HG02623 (cell line): Measurements from ENCODE around the gene AHRR.

ENCODE experiments used
- ATAC-seq: cut with Tn5 transposase; IDR thresholded peaks from one replicate; pipeline ENCODE4 v1.9.1; 2021; ENCODE audit warnings: moderate library complexity; ENCODE audit not compliant: unreplicated experiment

The AHRR gene

GRCh38 chr5:437281-437771 is 115.8 kb downstream of the AHRR start:
- ATAC-seq: no peak

DNA sequence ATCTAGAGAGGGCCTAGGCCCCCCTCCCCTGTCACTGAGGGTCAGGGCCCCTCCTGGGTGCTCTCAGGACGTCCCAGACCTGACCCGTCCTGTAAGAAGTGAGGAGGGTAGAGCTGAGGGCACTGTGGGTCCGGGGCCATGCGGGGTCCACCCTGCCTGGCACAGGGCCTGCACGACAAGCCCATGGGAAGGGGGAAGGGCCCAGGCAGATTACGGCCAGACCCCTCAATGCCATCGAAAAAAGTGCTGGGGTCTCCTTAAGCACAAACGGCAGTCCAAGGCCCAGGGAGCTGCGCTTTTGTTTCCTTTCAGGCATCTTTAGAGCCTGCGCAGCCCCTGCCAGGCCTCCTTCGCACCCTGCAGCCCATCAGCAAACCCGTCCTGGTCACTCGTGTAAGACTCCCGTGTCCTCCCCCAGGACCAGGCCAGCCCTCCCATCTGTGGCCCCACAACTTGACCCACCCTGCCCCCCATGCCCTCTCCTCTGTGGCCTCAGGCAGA is 117.0 kb downstream of the AHRR start:
- no peak for ATAC-seq

DNA sequence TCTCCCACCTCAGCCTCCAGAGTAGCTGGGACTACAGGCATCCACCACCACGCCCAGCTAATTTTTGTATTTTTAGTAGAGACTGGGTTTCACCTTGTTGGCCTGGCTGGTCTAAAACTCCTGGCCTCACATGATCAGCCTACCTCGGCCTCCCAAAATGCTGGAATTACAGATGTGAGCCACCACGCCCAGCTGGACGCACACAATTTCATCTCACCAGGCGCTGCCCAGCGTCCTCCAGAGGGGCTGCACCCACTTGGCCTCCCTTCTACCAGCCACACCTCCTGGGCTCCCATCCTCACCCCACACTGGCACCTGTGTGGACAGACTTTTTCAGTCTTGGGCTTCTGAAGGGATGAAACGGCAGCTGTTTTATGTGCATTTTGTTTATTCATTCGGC is 117.7 kb downstream of the AHRR start:
- no peak for ATAC-seq

- ATAC-seq: no peak
These were observed 118.1 kb downstream of the AHRR start for GRCh38 chr5:439636-440035.

DNA sequence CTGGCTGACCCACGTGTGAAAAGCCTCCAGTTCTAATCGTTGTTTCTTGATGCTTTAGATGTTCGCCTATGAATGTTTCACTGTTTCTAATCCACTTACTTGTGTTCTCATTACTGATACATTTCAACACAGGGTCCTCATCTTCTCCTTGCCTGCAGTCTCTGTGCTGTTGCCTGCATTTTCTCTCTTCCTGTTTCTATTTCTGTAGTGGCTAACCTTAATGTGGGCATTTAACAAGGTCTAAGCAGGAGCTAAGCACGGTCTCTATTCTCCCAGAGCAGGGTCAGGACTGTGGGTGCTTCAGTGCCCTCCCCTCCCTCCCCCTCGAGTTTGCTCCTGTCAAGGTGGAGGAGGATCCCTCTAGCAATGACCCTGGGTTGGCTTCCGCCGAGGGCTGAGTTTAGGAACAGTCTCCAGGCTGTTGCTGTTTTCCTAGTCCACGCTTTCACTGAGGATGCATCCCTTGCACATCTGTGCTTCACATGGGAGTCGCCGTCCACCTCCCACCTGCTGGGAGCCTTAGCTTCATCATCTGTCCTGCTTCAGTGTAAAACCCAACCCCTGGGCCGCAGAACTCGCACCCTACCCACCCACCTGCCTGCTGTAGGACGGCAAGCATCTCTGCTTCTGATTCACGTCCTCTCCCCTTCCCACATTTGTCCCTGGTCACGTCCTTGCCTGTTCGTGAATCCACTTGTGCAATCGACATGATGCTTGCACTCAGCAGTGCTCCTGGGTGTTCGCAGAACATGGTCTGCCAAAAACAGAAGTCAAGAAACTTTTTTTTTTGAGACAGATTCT is 119.1 kb downstream of the AHRR start:
- no peak for ATAC-seq

DNA sequence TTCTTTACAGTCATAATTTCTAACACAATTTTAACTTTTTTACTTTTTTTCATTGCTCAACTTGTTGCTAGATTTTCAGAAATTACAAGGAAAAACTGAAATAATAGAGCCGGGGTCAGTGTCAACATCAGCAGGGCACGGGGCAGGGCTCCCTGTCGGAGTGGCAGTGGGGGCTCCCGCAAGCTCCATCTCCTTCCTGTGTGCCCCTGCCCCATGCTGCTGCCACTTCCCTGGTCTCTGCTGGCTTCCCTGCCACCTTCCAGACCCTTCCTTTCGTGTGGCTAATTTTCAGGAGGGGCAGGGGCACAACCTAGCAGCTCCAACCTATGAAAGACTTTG is 120.5 kb downstream of the AHRR start:
- ATAC-seq: no peak

DNA sequence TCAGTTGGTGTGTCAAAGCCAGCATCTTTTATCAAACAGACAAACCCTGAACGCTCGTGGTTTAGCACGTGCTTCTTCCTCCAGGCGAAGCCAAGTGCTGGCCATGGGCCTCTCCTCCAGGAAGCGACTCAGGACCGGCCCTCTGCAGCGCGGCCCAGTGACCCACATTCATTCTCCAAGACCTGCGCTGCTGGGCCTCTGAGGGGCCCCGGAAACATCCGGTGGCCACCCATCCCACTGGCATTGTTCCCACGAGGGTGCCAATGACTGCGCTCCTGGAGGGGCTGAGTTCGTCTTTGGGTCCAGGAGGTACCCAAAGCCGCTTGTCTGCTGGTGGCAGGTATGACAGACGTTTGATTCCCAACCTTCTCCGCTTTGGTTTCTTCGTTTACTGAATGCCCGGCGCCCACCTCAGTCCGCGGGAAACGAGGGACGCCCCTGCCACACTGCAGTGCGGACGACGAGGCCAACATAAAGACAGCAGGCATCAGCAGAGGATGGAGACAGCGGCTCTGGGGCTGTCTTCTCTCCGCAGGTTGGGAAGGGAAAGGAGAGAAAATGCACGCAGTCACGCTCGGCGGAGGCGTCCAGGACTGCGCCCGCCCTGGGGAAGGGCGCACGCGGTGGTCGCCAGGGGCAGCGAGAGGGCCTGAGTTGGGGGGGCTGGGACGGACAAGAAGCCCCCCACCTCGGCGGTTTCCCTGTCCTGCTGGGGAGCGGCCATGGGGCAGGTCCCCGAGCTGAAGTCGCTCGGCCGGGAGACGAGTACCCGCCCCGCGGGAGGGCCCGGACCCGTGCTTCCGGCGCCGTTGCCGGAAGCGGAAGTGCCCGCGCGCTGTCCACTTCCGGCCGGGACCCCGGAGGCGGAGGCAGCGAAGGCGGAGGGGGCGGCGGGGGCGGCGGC is 121.1 kb downstream of the AHRR start, which contains the start of gene EXOC3:
Gene EXOC3 (plus strand): TSS at position 842 of the 904 bp plus-strand sequence. CDS start 3,030 bp downstream, outside the sequence.
- ATAC-seq: peak; percentile 75

DNA sequence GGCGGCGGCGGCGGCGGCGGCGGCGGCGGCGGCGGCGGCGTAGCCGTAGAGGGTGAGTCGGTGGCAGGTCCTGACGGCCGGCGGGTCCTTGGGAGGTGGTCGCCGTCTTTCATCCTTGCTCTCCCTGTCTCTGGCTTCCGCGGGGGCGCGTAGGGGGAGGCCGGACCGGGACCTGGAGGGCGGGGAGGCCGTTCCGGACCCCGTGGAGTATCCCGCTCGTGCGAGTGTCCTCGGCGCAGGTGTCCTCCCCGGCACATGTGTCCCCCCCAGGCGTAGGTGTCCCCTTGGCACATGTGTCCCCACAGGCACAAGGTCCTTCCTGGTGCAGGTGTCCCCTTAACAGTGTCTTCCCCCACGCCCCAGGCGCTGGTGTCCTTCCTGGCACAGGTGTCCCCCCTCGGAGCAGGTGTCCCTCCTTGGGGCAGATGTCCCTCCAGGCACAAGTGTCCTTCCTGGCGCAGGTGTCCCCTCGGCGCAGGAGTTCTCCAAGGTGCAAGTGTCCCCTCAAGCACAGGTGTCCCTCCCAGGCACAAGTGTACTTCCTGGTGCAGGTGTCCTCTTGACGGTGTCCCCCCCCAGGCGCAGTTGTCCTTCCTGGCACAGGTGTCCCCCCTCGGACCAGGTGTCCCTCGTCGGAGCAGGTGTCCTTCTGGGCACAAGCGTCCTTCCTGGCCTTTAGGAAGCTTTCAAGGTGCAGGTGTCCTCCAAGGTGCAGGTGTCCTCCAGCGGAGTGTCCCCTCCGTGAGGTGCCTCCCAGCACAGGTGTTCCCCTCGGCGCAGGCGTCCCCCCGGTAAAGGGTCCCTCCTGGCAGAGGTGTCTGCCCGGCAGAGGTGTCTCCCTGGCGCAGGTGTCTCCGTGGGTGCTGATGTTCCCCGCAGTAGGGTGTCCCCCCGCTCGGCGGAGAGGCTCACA is 122.0 kb downstream of the AHRR start:
- ATAC-seq: peak; percentile 20

DNA sequence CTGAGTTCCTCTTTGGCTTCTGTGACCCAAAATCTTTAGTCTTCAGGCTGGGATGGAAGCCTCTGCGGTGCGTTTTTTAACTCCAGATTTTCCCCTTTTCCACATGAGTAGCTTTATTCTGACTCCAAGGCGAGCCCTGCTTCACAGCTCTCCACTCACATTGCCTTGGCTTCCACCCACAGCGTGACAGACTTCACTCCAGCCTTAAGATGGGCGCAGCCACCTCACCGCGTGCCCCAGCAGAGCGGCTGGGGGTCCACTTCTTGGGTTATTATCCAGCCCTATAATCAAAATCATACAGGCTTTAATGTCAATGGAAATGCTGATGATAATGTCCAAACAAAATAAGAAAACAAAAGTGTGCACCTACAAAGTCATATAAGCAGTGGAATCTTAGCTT is 122.7 kb downstream of the AHRR start:
- no peak for ATAC-seq

DNA sequence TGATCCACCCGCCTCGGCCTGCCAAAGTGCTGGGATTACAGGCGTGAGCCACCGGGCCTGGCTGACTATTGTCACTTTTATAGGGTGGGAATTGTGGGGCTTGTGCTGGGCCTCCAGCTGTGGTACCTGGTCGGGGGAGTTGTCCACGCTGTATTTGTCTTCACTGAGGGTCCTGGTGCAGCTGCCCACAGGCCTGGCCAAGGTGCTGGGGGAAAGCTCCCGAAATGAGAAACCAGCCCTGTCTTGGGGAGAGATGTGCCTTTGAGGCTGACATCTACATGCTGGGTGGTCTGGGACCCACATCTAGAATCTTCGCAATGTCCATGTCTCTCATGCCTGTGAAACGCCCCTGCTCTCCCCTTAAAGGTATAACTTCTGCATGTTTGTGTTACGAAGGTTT is 124.1 kb downstream of the AHRR start:
- ATAC-seq: no peak

GRCh38 chr5:446066-446882 is 124.8 kb downstream of the AHRR start:
- no peak for ATAC-seq

GRCh38 chr5:446883-447263 is 125.4 kb downstream of the AHRR start:
- ATAC-seq: no peak

DNA sequence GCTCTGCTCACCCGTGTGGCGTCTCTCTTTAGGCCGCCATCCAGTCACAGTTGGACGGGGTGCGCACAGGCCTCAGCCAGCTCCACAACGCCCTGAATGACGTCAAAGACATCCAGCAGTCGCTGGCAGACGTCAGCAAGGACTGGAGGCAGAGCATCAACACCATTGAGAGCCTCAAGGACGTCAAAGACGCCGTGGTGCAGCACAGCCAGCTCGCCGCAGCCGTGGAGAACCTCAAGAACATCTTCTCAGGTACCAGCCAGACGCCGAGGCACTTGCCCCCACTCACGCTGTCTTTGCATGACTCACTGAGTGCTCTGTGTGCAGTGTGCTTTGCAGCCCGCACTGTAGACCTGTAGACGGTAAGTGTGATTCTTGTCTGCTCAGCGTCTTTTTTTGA is 126.0 kb downstream of the AHRR start:
- ATAC-seq: no peak

DNA sequence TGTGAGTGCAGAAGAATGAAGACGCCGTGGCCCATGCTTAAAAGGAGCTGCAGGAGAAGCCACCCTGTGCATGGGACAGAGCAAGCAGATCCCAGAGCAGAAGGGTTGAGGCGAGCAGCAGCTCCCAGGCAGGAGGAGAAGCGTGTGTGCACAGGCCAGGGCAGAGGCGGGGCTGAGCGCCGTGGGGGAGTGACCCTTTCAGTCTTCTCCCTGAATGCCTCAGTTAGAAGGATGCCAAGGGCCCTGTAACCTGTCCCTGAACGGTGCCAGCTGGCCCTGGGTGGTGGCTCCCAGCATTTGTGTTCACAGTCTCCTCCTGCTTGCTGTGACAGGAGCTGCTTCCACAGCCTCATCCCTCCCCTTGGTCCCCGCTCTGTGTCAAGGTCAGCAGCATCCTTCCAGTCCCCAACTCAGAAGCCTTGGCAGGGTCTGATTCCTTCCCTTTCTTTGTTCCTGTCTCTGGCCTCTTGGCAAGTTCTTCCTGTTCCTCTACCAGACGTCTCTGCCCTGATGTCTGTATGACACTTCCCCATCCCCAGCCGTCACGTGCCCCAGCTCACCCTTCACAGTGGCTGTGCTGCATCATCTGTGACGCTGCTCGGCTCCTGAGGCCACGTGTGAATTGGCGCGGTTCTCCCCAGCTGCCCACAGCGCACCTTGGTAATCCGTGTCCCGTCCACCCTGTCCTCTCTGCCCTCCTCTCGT is 126.7 kb downstream of the AHRR start:
- ATAC-seq: no peak

DNA sequence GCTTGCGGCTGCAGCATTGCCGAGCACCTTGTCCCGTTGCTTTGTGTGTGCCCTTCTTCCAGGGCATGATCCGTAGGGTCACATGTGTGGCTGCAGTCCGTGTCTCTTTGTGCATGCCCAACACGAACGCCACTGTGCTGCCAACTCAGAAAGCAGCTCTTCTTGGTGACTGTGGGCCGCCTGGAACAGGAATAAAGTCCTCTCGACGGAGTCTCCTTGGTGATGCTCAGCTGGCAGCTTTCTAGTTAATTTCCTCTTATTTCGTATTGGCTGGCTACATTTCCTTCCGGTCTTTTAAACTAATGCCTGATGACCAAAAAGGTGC is 127.2 kb downstream of the AHRR start:
- no peak for ATAC-seq

- ATAC-seq: no peak
These were observed 127.6 kb downstream of the AHRR start for GRCh38 chr5:449151-449550.

DNA sequence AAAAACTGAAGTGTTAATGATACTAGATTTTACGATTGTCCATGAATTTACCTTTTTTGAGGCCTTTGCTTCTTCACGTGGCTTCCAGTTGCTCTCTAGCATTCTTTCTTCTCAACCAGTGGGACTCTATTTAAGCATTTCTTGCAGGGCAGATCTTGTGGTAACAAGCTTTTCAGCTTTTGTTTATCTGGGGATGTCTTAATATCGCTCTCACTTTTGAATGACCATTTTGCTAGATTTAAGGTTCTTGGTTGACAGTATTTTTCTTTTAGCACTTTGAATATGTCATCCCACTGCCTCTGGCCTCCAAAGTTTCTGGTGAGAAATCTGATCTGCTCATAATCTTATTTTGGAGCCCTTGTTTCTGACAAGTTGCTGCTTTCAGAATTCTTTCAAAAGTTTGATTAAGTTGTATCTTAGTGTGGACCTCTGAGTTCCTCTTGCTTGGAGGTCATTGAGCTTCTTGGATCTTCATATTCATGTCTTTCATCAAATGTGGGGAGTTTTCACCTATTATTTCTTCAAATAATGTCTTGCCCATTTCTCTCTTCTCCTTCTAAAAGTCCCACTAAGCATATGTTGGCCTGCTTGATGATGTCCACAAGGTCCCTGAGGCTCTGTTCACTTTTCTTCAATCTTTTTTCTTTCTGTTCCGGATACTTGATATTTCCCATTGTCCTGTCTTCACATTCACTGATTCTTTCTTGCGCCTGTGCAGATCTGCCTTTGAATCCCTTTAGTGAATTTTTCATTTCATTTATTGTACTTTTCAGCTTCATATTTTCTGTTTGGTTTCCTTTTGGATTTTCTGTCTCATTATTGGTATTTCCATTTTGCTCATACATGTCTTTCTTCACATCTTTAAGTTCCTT is 130.3 kb downstream of the AHRR start:
- no peak for ATAC-seq

- ATAC-seq: no peak
These were observed 131.6 kb downstream of the AHRR start for GRCh38 chr5:452978-453710.
